GM18907 (cell line): ENCODE measurements around the gene CATSPERZ.
"Not testable (repeated sequence)": the region's sequence is repeated elsewhere in the genome, so short reads cannot be mapped to it uniquely, and the experiment has no call there.

Experiments used
- ATAC-seq: cut with Tn5 transposase; IDR thresholded peaks from one replicate; pipeline ENCODE4 v1.9.1; 2021; ENCODE audit warnings: mild to moderate bottlenecking, moderate library complexity; ENCODE audit not compliant: unreplicated experiment

Gene CATSPERZ

GRCh38 chr11:64316672-64317324 lies 16.6 kb downstream of the CATSPERZ start:
- ATAC-seq = peak; percentile 27

- ATAC-seq = peak; percentile 67
These were observed 17.3 kb downstream of the CATSPERZ start, which contains the start of gene TRMT112 for GRCh38 chr11:64317325-64317960. Gene TRMT112 (minus strand): TSS chr11:64317559. CDS start chr11:64317526, 33 bp downstream.

- peak; percentile 48 for ATAC-seq
These were observed 18.0 kb downstream of the CATSPERZ start, which contains the start of gene PRDX5 for GRCh38 chr11:64317961-64318765. Gene PRDX5 (plus strand): TSS chr11:64318121. CDS start chr11:64318216, 95 bp downstream.

GRCh38 chr11:64318766-64319761 lies 18.9 kb downstream of the CATSPERZ start:
- ATAC-seq = no peak

- ATAC-seq = no peak
These were observed 20.4 kb downstream of the CATSPERZ start for GRCh38 chr11:64320556-64320955.

- no peak for ATAC-seq
These were observed 20.9 kb downstream of the CATSPERZ start for GRCh38 chr11:64321026-64321425.

GRCh38 chr11:64321533-64321932 lies 21.4 kb downstream of the CATSPERZ start:
- ATAC-seq = no peak

GRCh38 chr11:64322925-64323260 lies 22.7 kb downstream of the CATSPERZ start:
- no peak for ATAC-seq

GRCh38 chr11:64323373-64323772 lies 23.2 kb downstream of the CATSPERZ start:
- no peak for ATAC-seq

GRCh38 chr11:64323984-64324383 lies 23.8 kb downstream of the CATSPERZ start:
- not testable (repeated sequence) for ATAC-seq

GRCh38 chr11:64324692-64325469 lies 24.7 kb downstream of the CATSPERZ start:
- no peak for ATAC-seq

- ATAC-seq = no peak
These were observed 27.2 kb downstream of the CATSPERZ start for GRCh38 chr11:64327375-64327774.

GRCh38 chr11:64327993-64328392 lies 27.8 kb downstream of the CATSPERZ start:
- ATAC-seq = no peak

- ATAC-seq = no peak
These were observed 30.7 kb downstream of the CATSPERZ start for GRCh38 chr11:64330888-64331287.

- peak; percentile 47 for ATAC-seq
These were observed 31.6 kb downstream of the CATSPERZ start for GRCh38 chr11:64331569-64332371.

- no peak for ATAC-seq
These were observed 33.4 kb downstream of the CATSPERZ start for GRCh38 chr11:64333556-64333955.

- ATAC-seq = peak; percentile 75
These were observed 34.9 kb downstream of the CATSPERZ start for GRCh38 chr11:64334764-64335735.
